Stimulated activated CD4-positive, alpha-beta T cell treated with anti-CD3 and anti-CD28 coated beads, Interleukin-1b, Interleukin-23, amount 100 ng/mL, for 1 hour (primary cell): ENCODE data around the gene RAB7B.
A peak's percentile ranks its signal among the peaks of the same experiment; 100 is the strongest.
"Not testable (repeated sequence)": the region's sequence is repeated elsewhere in the genome, so short reads cannot be mapped to it uniquely, and the experiment has no call there.

Source experiments
- DNase-seq, 2 donors: peaks; one replicate each; pipeline ENCODE4 v3.0.0-alpha.2; 2020; ENCODE audit warnings: low read depth in 2 of 2

Gene RAB7B, protein sequence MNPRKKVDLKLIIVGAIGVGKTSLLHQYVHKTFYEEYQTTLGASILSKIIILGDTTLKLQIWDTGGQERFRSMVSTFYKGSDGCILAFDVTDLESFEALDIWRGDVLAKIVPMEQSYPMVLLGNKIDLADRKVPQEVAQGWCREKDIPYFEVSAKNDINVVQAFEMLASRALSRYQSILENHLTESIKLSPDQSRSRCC

DNA sequence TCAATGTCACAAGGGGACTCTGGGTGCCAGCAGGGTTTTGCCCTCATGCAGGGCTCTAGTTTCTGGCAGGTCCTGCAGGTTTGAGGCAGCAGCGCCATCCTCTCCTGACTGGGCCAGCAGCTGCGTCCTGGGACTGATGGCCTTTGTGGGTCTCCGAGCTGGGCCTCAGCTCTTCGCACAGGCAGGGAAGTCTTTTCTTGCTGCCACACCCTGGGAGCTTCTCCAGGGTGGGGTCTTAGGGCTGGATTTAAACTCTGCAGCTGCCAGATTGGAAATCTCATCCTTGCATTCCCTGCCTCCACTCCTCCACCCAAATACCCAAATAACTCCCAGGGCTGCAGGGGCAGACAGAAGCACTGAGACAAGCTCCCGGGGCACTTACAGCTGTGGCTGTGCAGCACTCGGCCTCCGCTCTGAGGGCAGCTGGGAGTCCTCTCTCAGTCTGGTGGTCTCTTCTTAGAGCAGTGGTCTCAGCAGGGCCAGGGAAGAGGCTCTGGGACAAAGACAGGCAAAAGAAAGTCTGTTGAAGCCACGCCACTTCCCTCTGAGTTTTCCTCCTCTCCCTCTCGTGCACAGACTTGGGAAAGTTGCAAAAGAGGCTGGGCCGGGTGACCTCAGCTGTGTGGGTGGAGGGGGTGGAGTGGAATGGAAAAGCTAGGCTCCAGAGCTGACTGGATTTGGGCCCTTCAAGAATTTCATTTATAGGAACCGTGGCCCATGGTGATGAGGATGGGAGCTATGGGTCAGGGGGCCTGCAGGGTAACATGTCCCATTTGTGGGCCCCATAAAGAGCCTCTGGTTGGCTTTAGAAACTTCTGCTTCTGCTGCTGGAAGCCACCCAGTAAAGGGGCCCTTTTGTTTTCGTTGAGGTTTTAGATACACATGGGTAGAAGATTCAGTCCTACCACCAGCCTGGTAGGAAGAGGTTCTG lies at the start of gene RAB7B:
TSS of gene RAB7B (minus strand) at position 525 of the 931 bp plus-strand sequence. CDS start 9,260 bp downstream, outside the sequence.
- no peak for DNase-seq

DNA sequence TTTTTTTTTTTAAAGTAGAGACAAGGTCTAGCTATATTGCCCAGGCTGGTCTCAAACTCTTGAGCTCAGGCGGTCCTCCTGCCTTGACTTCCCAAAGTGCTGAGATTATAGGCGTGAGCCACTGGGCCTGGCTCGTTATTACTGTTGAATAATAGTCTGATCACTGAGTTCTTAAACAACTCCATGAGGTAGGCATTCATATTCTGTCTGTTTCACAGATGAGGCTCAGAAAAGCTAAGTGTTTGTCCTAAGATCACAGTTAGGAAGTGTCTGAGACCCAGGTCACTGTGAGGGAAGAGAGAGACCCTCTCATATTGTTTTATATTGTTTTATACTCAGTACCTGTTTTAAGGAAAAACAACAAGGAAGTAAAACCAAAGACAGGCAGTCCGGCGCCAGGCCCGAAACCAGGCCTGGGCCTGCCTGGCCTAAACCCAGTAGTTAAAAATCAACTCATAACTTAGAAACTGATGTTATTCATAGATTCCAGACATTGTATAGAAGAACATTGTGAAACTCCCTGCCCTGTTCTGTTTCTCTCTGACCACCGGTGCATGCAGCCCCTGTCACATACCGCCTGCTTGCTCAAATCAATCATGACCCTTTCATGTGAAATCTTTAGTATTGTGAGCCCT lies 49.2 kb upstream of the RAB7B start:
- not testable (repeated sequence) for DNase-seq

DNA sequence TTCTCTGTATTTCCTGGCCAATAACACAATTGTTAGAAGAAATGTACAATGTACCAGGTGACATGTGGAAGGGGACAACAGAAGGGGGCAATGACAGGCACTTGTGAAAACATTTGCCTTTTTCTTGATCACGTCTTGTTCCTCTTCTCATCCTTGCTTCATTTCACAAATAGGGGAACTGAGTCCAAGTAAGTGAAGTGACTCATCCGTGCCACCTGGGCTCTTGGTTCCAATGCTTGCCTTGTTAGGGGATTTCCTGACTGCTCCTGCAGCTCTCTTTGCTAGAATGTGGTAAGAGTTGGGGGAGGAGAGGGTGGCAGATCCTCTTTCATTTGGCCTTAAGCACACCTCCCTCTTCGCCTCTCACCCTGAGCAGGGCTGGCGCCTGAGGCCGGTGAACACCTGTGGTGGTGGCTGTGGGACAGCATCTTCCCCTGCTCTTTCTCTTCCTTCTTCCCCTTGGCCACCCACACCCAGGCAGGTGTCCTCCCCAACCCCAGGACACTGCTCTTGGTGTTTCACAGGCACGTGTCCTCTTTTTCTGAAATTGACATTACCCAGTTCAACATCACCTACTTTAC lies 47.5 kb upstream of the RAB7B start:
- peak in 1 of 2 donors; percentile 13 for DNase-seq

DNA sequence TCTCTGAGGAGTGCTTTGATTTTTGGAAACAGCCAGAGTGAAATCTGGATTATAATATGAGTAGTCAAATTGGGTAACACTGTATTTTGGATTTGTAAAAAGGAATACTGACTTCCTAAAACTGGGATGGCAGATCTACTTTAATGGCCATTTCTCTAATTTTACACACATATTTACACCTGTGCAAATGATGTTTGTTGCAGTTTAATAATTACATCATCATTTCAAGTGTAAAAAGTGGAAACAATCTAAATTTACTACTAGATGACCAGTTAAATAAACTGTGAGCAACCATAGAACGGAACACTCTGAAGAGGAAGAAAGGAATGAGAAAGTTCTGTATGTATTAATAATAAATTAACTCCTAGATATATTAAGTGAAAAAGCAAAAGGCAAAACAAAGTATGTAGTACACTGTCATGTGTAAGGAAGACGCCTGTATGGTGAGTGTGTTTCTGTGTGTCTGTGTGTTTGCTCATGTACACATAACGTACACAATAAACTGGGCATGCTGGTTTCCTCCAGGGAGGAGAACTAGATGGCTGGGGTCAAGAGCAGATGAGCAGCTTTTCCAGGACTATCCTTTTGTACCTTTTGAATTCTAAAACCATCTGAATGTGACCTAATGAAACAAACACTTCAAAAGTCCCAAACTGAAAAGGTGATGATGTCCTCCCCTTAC lies 46.9 kb upstream of the RAB7B start:
- DNase-seq: no peak

DNA sequence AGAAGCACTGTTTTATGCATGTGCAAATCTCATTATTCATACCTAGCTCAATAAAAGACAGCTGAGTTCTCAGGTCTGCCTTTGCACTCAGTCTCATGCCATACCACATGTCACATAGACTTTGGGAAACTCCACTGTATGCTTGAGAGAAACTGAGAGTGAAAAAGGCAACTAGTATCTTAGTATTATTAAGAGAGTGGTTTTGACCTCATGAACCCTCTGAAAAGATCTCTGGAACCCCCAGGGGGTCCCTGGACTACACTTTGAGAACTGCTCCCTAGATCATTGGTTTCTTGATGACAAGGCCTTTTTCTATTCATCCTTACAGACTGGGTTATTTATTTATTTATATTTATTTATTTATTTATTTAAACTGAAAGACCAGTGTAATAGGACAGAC lies 46.1 kb upstream of the RAB7B start:
- DNase-seq: no peak

DNA sequence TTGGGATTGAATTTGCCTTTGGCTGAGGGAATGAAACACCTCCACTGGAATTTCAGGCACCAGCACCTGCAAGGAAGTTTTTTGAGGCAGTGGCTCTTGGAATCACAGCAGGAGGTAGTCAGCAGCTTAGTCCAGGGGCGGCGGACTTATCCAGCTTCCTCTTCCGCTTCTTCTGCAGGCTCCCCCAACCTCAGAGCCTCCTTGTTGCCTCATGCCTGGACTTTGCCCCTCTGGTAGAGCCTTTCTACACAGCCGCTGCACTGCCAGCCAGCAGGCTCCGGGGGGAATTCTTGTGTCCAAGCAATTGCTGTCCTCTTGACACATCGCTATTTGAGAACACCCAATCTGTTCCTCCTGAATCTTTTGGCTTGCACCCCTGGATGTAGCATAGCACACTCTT lies 45.4 kb upstream of the RAB7B start:
- no peak for DNase-seq

DNA sequence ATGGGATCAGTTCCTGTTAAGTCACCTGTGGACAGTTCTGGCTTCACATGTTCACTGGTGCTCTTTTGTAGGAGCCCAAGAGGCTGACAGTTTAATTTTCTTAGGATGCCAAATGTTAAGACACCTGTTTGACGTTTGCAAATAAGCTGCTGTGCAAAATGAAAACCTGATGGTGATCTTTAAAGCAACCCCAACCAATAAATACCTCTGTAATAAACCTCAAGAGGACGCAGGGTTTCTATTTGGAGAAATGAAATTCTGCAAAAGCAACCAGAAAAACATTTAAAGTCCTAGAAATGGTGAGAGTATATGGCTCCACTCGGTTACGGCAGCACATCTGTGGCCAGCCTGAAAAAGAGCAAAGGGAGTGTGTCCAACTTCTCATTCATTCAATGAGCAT lies 44.1 kb upstream of the RAB7B start:
- no peak for DNase-seq

DNA sequence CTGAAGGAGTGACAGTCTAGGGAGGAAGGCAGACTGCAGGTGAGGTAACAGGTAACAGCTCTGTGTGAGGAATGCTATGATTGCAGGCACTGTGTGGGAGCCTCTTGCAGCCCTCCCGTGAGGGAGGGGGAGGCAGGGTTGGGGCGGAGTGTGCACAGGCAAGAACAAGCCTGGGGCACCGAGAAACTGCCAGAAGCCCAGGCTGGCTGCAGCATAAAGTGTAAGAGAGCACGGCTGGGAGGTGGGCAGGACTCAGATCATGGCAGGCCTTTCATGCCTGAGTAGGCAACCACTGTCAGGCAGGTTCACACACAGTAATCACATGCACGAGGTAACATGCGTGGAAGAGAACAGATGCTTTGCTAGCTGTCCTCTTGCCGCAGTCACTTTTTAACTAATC lies 38.4 kb upstream of the RAB7B start:
- DNase-seq: no peak

DNA sequence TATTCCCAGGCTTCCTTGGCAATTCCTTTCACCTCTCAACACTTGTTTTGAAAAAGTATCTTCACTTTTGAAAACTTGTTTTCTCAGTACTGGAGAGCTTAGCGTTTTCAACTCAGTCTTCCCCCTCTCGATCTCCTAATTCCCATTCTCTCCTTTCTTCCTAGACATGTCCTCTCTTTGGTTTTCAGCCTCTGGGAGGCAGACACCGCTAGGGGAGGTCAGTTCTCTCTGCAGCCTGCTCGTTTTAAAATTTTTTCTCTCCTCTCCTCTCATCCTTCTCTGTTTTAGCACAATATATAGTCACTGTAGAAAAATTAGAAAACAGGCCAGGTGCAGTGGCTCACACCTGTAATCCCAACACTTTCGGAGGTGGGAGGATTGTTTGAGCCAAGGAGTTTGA lies 37.1 kb upstream of the RAB7B start:
- DNase-seq: no peak

DNA sequence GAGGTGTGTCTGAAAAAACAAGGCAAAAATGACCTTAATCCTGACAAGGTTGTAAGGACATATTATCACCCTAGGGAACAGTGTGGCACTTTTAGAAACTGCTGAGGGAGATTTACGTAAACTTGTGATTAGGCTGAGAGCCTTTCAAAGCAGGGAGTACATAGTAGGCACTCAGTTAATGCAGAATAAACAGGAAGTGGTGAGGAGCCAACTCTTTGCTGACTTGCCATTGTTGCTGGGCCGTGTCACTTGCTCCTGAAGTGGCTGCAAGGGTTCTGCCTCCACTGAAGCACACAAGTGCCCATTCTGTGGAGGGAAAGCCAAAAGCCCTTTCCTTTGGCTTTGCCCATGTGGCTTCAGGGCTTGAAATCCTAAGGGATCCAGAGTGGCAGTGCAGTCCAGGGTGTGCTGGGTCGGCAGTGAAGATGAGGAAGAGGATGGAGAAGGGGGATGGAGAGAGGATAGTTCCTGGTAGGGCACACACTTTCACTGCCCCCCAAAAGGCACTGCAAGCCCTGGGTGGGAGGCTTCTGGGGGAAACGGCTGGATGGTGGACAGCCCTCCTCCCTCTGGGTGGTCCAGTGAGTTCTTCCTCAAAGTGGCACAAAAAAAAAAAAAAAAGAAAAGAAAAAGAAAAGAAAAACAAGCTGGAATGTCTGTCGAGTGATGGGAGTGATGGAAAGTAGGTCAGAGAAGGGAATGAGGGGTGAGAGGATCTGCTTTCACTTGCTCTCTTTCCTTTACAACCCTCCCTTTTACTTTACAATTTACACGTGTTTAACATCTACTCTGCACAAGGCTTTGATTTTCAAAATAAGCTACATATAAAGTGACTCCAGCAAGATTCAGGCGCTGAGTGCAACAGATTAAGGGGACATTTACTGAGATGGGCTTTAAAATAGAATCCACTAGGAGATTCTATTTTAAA lies 36.1 kb upstream of the RAB7B start:
- no peak for DNase-seq

DNA sequence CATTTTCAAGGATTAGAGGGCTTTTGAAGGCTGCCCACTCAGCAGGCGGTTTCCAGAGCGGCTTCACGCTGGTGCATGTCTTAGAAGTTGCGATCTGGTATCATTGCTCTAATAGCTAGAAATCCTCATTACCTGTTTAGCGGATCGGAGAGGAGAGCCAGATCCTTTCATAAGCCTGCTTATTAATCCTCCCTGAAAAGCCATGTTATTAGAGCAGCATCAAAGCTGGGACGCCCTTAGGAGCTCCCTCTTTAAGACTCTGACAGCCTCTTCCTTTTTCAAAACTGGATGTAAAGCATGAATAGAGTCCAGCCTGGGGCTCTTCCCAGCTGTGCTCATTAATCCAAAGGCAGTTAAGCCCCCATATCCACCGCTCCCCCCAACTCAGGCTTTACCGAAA lies 34.4 kb upstream of the RAB7B start:
- DNase-seq: no peak

DNA sequence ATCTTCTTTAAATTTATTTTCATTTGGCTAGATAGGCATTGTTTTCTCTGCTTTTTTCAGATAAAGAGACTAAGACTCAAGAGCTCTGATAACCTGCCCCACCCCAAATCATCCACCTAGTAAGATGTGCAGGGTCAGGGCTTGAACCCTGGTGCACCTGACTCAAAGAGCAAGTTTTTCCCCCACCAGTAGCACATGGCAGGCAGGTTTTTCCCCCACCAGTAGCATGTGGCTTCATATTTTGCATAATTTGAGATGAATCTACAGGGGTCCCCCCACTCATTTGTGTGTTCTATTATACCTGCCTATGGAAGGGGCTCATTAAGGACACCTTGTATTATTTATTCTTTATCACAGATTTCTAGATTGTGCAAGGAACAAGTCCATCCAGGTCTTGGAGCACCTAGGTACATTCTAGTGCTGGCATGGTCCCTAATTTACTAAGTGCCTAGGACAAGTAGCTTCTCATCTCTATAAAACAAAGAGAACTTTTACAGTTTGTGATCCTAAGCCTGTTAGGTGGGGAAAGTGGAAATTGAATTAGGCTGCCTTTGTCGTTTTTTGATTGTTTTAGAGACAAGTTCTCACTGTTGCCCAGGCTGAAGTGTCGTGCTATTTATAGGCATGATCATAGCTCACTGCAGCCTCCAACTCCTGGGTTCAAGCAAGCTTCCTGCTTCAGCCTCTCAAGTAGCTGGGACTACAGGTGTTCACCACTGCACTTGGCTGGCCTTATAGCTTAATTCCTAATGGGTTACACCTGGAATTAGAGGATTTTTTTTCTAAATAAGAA lies 33.7 kb upstream of the RAB7B start:
- DNase-seq: no peak

DNA sequence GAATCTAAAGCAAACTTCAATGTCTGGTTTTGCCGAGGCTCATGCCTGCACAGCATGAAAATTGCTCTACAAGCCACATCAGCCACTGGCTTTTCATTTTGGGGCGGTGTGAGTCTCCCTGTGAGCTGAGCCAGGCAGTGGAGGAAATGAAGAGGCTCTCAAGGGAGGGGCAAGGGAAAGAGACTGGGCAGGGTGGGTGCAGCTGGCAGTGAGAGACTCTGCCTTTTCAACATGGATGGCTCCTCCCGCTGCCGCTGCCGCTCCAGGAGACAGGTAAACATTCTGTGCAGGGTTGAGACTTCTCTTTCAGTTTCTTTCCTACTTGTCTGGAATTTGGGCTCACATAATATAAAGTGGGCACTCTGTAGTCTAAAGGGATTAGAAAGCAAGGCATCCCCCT lies 31.8 kb upstream of the RAB7B start:
- no peak for DNase-seq

DNA sequence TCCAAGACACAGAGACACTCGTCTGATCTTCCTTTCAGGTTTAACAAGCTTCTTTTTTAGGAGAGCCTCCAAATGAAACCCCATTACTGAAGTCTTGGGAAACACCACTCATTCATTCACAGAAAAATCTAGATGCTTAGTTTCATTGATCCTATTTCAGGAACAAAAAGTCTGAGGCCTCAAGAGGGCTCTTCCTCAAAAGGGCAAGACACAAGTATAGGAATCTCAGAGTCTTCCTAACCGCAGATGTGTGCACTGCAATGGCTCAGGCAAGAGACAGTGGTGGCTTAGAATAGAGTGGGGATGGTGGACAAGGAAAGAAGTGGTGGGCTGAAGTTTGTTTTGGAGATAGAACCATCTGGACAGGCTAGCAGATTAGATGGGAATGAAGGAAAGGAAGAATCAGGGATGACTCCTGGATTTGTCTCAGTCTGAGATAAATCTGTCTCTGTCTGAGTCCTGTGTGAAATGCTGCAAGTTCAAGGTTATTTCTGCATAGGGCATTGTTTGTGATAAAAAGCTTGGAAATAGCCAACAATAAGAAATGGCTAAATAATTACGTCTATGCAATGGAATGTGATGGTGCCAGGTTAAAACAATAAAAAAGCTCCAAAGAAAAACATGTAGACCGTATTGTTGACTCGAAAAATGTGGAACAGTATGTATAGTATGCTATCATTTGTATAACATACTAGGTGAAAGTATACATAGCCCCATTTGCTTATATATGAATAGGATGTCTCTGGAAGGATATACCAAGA lies 29.4 kb upstream of the RAB7B start:
- no peak for DNase-seq

DNA sequence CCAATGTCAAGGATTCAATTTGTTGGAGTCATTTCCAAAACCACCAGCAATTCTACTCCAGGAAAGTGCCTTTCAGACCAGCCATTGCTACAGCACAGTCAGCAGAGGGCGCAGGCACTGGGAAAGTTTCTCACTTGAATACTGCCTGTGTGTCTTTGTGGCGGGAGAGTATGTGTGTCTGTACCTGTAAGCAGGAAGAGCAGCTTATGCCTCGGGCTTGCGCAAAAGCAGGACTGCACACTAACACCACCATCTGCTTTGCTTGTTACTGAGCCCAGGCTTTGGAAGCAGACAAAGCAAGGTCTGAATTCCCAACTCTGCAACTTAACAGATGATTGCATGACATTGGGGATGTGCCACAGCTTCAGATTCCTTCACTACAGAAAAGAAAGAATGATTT lies 27.5 kb upstream of the RAB7B start:
- peak; percentile 13 to 40 for DNase-seq

DNA sequence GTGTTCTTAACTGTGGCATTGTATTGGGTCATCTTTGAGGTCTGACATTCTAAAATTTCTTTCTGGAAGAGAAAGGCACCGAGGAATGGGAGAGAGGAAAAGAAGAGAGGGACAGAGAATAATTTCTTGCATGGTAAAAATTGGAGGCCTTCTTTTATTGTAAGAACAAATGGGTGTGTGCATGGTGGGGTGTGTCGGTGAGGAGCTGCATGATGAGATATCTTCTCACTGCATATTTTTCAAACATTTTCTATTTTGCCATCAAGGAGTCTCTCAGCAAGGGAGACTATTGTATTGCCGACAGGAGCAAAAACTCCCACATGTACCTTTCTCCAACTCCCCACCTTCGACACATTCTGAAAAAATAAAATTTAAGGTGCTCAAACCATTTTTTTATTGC lies 27.0 kb upstream of the RAB7B start:
- no peak for DNase-seq

DNA sequence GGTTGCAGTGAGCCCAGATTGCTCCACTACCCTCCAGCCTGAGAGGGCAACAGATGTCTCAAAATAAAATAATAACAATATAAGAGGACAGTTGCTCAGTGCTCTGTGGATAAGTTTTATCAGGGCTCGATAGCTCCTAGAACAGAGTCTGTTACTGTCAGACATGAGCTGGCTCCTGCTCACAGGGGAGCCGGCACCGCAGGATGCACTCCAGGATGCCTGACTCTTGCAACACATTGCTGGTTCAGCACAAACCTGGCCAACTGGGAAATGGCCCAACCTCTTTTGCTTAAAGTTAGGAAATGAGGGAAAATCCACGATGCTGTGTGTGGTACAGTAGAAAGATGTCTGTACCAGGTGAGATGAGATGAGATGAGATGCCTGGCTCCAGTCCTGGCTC lies 26.3 kb upstream of the RAB7B start:
- no peak for DNase-seq

DNA sequence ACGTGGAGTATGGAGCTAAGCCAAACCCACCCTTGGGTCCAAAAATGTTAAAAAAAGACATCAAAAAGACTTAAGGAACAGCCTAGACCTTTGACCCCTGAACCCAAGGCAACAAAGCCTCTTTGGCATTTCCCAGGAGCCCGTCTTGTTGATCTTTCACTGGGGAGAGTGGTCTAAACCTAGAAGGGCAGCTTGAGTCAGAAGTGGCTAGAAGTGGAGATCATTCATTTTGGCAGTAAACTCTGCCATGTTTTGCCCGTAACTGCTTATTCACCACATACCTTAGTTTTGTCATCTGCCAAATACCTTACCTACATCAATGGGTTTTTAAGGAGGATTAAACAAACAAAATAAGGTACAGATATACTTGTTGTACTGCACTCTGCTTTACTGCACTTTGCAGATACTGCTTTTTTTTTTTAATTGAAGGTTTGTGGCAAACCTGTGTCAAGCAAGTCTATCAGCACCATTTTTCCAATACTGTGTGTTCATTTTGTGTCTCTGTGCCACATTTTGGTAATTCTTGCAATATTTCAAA lies 22.2 kb upstream of the RAB7B start:
- DNase-seq: no peak

DNA sequence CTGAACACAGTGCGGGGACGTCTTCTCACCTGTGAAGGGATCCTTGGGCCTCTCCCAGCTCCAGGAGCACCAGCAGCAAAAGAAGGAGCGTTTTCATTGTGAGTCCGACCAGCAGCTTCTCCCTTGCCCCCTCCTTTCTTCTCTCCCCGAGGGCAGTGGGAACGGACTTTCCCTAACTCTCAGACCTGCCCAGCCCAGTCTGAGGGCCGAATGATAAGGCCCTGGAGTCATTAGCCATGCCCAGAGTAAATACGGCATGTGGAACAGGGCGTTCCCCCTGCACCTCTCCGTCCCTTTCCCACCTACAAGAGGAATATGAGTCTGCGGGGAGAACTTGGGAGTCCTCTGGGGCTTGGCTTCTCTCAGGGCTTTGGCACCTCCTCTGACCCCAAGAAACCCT lies 20.5 kb upstream of the RAB7B start, which contains the start of gene CTSE:
TSS of gene CTSE (minus strand) at position 201 of the 400 bp plus-strand sequence. CDS start at position 97, 104 bp downstream.
- DNase-seq: no peak
